SU-DHL-6 (cell line): ENCODE measurements around the gene G0S2.

Experiments
- H2AFZ ChIP-seq: fragments of 200-600 bp; sonication (generic); 2 replicates; pipeline ENCODE4 v1.6.1; 2014; ENCODE audit warnings: low read depth, mild to moderate bottlenecking, moderate library complexity, mixed read lengths, antibody characterized with exemption, low read length; ENCODE audit not compliant: severe bottlenecking
- H3F3A ChIP-seq: fragments of 200-600 bp; shearing (Covaris generic); 2 replicates; pipeline ENCODE4 v1.6.0; 2016; ENCODE audit warnings: antibody characterized with exemption, mild to moderate bottlenecking; ENCODE audit not compliant: insufficient read depth
- H3K27ac ChIP-seq: fragments of 200-600 bp; sonication (generic); 2 replicates; pipeline ENCODE4 v1.5.1; 2016; ENCODE audit warnings: low read depth, mild to moderate bottlenecking, low read length, moderate library complexity, mixed read lengths
- H3K27me3 ChIP-seq: fragments of 200-600 bp; sonication (generic), shearing (Covaris generic); 2 replicates; pipeline ENCODE4 v1.6.0; 2014; ENCODE audit warnings: mild to moderate bottlenecking, low read length
- H3K36me3 ChIP-seq: fragments of 200-600 bp; sonication (generic); 2 replicates; pipeline ENCODE4 v1.6.1; 2014; ENCODE audit warnings: mild to moderate bottlenecking, low read length, mixed read lengths
- H3K4me2 ChIP-seq: fragments of 300-600, 200-600 bp; shearing (Covaris generic), sonication (generic); 2 replicates; pipeline ENCODE4 v1.6.0; 2014; ENCODE audit warnings: low read length, low read depth, mild to moderate bottlenecking; ENCODE audit not compliant: poor library complexity, severe bottlenecking
- H3K4me3 ChIP-seq: fragments of 200-600 bp; sonication (generic); 2 replicates; pipeline ENCODE4 v1.5.1; 2014; ENCODE audit warnings: antibody characterized with exemption, low read length, mild to moderate bottlenecking, mixed read lengths; ENCODE audit not compliant: insufficient read depth, poor library complexity, severe bottlenecking
- H3K79me2 ChIP-seq: fragments of 200-600 bp; sonication (generic); 2 replicates; pipeline ENCODE4 v1.6.1; 2014; ENCODE audit warnings: mild to moderate bottlenecking, low read length, moderate library complexity; ENCODE audit not compliant: insufficient read depth
- H3K9ac ChIP-seq: fragments of 200-600 bp; sonication (generic); 2 replicates; pipeline ENCODE4 v1.7.0; 2014; ENCODE audit warnings: mild to moderate bottlenecking, low read length
- H3K9me2 ChIP-seq: fragments of 200-600 bp; sonication (generic); replicated peaks from 2 replicates; pipeline ENCODE4 v1.6.1; 2014; ENCODE audit warnings: low read length; ENCODE audit not compliant: insufficient read depth
- H3K9me3 ChIP-seq: fragments of 200-600 bp; sonication (generic); 2 replicates; pipeline ENCODE4 v1.6.1; 2014; ENCODE audit warnings: low read length, mixed read lengths; ENCODE audit not compliant: insufficient read depth
- H4K20me1 ChIP-seq: fragments of 200-600 bp; sonication (generic); 2 replicates; pipeline ENCODE4 v1.6.1; 2014; ENCODE audit warnings: low read depth, mild to moderate bottlenecking, antibody characterized with exemption, low read length, moderate library complexity, mixed read lengths
- CTCF ChIP-seq: fragments of 200-600 bp; sonication (generic); IDR thresholded peaks from one replicate; pipeline ENCODE4 v1.5.1; 2017; ENCODE audit warnings: antibody characterized with exemption, mild to moderate bottlenecking, low read length, moderate library complexity; ENCODE audit not compliant: insufficient read depth, poor library complexity, severe bottlenecking
- EZH2phosphoT487 ChIP-seq: fragments of 200-600 bp; sonication (generic), shearing (Covaris generic); conservative IDR thresholded peaks from 2 replicates; pipeline ENCODE4 v1.6.1; 2018; ENCODE audit warnings: mild to moderate bottlenecking, antibody characterized with exemption, low read length, moderate library complexity, mixed read lengths

G0S2 gene

GRCh38 chr1:209691237-209691636 lies 16.0 kb downstream of the G0S2 start:
- Histone ChIP-seq H3K4me3 (no peak overlapping the region), H3K4me2 (no peak overlapping the region), H3K9me3 (no peaks in the 10 kb centered on the region), H4K20me1 (no peaks in the 10 kb centered on the region), H3K27me3 (no peaks in the 10 kb centered on the region), H3K27ac (no peak overlapping the region), H3K9ac (no peak overlapping the region), H3F3A (no peaks in the 10 kb centered on the region), H3K79me2 (no peaks in the 10 kb centered on the region), H3K9me2 (no peaks in the 10 kb centered on the region), H3K36me3 (no peaks in the 10 kb centered on the region), H2AFZ (no peak overlapping the region)
- TF ChIP-seq CTCF, result no peak

- no peak overlapping the region for H3K9ac ChIP-seq
- H3F3A ChIP-seq, result no peaks in the 10 kb centered on the region
- no peak overlapping the region for H3K4me3 ChIP-seq
- no peaks in the 10 kb centered on the region for H3K36me3 ChIP-seq
- H2AFZ ChIP-seq, result no peak overlapping the region
- no peaks in the 10 kb centered on the region for H3K9me2 ChIP-seq
- H3K27me3 ChIP-seq, result no peaks in the 10 kb centered on the region
- H3K79me2 ChIP-seq, result no peaks in the 10 kb centered on the region
- TF ChIP-seq CTCF, result no peak
- TF ChIP-seq EZH2phosphoT487, result no peak
- H4K20me1 ChIP-seq, result no peaks in the 10 kb centered on the region
- H3K4me2 ChIP-seq, result no peak overlapping the region
- H3K9me3 ChIP-seq, result no peaks in the 10 kb centered on the region
- no peak overlapping the region for H3K27ac ChIP-seq
Observed at GRCh38 chr1:209692296-209692695, 17.1 kb downstream of the G0S2 start.

GRCh38 chr1:209692745-209693504 lies 17.7 kb downstream of the G0S2 start:
- no peak overlapping the region for H3K4me2 ChIP-seq
- H3K9ac ChIP-seq, result no peak overlapping the region

More at GRCh38 chr1:209692745-209693504, 17.7 kb downstream of the G0S2 start:
- Histone ChIP-seq H3K4me3 (no peak overlapping the region), H3K9me2 (no peaks in the 10 kb centered on the region), H4K20me1 (no peaks in the 10 kb centered on the region), H3K9me3 (no peaks in the 10 kb centered on the region), H3K79me2 (no peaks in the 10 kb centered on the region), H3K27ac (no peak overlapping the region), H2AFZ (no peak overlapping the region), H3K36me3 (no peaks in the 10 kb centered on the region), H3K27me3 (no peaks in the 10 kb centered on the region), H3F3A (no peaks in the 10 kb centered on the region)
- TF ChIP-seq CTCF, result peak; percentile 85
- TF ChIP-seq EZH2phosphoT487, result no peak
